Upper lobe of left lung (tissue), 6 donors: ENCODE data around the gene UCN2. TPM values are rescaled to one million over a fixed set of nuclear protein-coding genes. Genes with fewer than 3 reads are reported as not detected.
"Not testable (repeated sequence)": the region's sequence is repeated elsewhere in the genome, so short reads cannot be mapped to it uniquely, and the experiment has no call there.

Source experiments
- ATAC-seq, 2 donors: fragments of 200-7000 bp; cut with Tn5 transposase; one replicate each; pipeline ENCODE4 v1.9.1; 2022; ENCODE audit warnings: mild to moderate bottlenecking in 2 of 2, moderate library complexity in 2 of 2; ENCODE audit not compliant: low FRiP score in 2 of 2
- DNase-seq, 2 donors: peaks; one replicate each; pipeline ENCODE4 v3.0.0-alpha.2; 2019 to 2020
- H3K27ac ChIP-seq, 4 donors: fragments of 200-600 bp; sonication (generic); one replicate each; pipeline ENCODE4 v1.5.1; 2016 to 2019
- H3K27me3 ChIP-seq, 4 donors: fragments of 200-600 bp; sonication (generic); one replicate each; pipeline ENCODE4 v1.5.1; 2017 to 2019
- H3K36me3 ChIP-seq, 4 donors: fragments of 200-600 bp; sonication (generic); one replicate each; pipeline ENCODE4 v1.5.1; 2016 to 2019
- H3K4me1 ChIP-seq, 4 donors: fragments of 200-600 bp; sonication (generic); one replicate each; pipeline ENCODE4 v1.5.1; 2018 to 2019
- H3K4me3 ChIP-seq, 4 donors: fragments of 200-600 bp; sonication (generic); one replicate each; pipeline ENCODE4 v1.5.1; 2017 to 2019; ENCODE audit warnings: mild to moderate bottlenecking in 2 of 4, moderate library complexity in 1 of 4
- H3K9me3 ChIP-seq, 4 donors: fragments of 200-600 bp; sonication (generic); one replicate each; pipeline ENCODE4 v1.5.1; 2018 to 2019
- EP300 ChIP-seq, 4 donors: sonication (generic); formaldehyde crosslinking; IDR thresholded peaks; one replicate each; pipeline ENCODE4 v1.5.1; 2017; ENCODE audit warnings: antibody characterized with exemption in 4 of 4, control low read depth in 2 of 4
- POLR2A ChIP-seq, 4 donors: fragments of 450-650 bp; IDR thresholded peaks; one replicate each; pipeline ENCODE4 v1.5.1; 2016 to 2017; ENCODE audit warnings: antibody characterized with exemption in 4 of 4, mild to moderate bottlenecking in 2 of 4
- POLR2AphosphoS5 ChIP-seq, 2 donors: sonication (generic); formaldehyde crosslinking; IDR thresholded peaks; one replicate each; pipeline ENCODE4 v1.5.1; 2017; ENCODE audit warnings: antibody characterized with exemption in 2 of 2
- WGBS, 2 donors: methylation state at CpG; one replicate each; pipeline ENCODE4 v1.1.5; 2017 to 2018; 5-methylcytosine and 5-hydroxymethylcytosine counted together
- total RNA-seq, 6 donors: library from RNA; depleted of rRNA in 4 of 6; stranded (reverse); fragments of >200 nt in 4 of 6; gene quantifications; one replicate each; pipeline versions ENCODE4 v1.1.0 to v1.2.1, GENCODE V29; 2016 to 2021
- TF ChIP-seq, protein P1 (sequence below), 6 experiments: fragments of 450-650 bp in 4 of 6; fragments of 200-600 bp in 2 of 6; sonication (generic) in 2 of 6; IDR thresholded peaks; one replicate each; pipeline ENCODE4 v1.5.1; 2016 to 2019; ENCODE audit warnings: antibody characterized with exemption in 6 of 6
- donor health status: DM: no; HTN: no; CAD: no; lungs with moderate emphysema.
- donor health status: DM: no; HTN: yes; CAD: no; lungs with severe emphysema.

Gene UCN2
- total RNA-seq, 6 donors from 2014 or later: not detected

DNA sequence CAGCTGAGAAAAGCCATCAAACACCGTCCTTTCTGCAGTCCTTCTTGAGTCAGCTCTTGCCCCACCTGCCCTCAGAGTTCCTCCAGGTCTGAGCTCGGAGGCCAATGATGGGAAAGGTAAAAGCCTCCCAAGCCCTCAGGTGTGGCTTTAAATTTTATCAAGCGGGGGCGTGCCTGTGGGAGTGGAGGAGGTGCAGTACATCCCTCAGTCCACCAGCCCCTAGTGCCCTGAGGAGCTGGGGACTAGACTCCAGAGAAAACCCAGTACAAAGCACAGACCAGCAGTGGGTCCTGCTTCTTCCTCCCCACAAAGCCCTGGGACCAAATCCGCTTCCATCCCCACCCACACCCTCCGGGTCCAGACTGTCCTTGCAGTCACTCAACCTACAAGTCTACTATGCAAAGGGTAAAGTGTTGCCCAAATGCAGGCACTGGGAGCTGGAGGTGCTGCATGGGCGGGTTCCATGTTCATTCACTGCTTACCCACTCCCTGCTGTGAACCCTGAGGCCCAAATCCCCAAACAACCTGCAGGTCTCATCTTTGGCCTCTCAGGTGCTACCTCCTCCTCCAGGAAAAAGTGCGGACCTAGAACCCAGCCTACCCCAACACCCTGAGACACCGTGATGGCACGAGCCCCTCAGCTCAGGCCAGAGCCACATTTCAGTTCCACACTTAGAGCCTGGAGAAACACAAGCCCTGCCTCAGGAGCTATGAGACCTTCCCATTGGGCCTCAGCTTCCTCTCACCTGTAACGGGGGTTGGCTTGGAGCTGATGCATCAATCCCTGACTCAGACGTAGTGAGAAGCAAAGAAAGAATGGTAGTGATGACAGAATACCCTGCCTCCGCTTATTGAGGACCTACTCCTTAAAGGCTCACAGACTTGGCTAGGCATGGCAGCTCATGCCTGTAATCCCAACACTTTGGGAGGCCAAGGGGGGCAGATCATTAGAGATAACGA is 9.4 kb downstream of the UCN2 start:
- Histone ChIP-seq H3K27me3 (no peaks in the 10 kb centered on the region), H3K4me3 (no peak overlapping the region), H3K4me1 (peaks cover 18 to 47% (median 30%) of the 10 kb centered on the region in 4 donors), H3K9me3 (no peaks in the 10 kb centered on the region), H3K36me3 (no peaks in the 10 kb centered on the region), H3K27ac (peak overlapping the region in 3 of 4 donors; percentile 24 to 58 (median 26))
- WGBS, 2 donors: 84 to 94% methylated on average over 6 to 14 of the region's 14 CpGs
- ATAC-seq (no peak), DNase-seq (no peak)
- TF ChIP-seq POLR2AphosphoS5 (IDR thresholded peaks at IDR 0.05) (no peak), EP300 (IDR thresholded peaks at IDR 0.05) (no peak), POLR2A (IDR thresholded peaks at IDR 0.05) (no peak)
- TF ChIP-seq, protein P1, sequence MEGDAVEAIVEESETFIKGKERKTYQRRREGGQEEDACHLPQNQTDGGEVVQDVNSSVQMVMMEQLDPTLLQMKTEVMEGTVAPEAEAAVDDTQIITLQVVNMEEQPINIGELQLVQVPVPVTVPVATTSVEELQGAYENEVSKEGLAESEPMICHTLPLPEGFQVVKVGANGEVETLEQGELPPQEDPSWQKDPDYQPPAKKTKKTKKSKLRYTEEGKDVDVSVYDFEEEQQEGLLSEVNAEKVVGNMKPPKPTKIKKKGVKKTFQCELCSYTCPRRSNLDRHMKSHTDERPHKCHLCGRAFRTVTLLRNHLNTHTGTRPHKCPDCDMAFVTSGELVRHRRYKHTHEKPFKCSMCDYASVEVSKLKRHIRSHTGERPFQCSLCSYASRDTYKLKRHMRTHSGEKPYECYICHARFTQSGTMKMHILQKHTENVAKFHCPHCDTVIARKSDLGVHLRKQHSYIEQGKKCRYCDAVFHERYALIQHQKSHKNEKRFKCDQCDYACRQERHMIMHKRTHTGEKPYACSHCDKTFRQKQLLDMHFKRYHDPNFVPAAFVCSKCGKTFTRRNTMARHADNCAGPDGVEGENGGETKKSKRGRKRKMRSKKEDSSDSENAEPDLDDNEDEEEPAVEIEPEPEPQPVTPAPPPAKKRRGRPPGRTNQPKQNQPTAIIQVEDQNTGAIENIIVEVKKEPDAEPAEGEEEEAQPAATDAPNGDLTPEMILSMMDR (IDR thresholded peaks at IDR 0.05): no peak

DNA sequence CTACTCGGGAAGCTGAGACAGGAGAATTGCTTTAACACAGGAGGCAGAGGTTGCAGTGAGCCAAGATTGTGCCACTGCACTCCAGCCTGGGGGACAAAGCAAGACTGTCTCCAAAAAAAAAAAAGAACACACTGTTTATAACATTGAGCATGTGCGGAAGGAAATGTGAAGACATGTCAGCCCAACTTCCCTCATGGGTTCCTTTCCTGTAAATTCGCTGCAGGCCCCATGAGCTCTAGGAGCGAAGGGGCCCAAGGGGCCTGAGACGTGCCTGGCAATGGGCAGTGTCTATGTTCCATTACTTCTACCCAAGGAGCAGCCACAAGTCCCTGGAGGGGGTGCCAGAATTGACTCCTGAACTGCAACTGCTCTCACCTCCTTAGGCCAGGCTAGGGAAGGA is 10.2 kb downstream of the UCN2 start:
- Histone ChIP-seq H3K9me3 (no peaks in the 10 kb centered on the region), H3K27ac (peak overlapping the region; percentile 21 to 58 (median 25)), H3K4me3 (no peak overlapping the region), H3K27me3 (no peaks in the 10 kb centered on the region), H3K36me3 (no peaks in the 10 kb centered on the region), H3K4me1 (peaks cover 21 to 46% (median 26%) of the 10 kb centered on the region in 4 donors)
- no peak for ATAC-seq
- 70 to 84% methylated on average over 5 of the region's 5 CpGs for WGBS, 2 donors
- no peak for DNase-seq
- TF ChIP-seq EP300 (IDR thresholded peaks at IDR 0.05) (no peak), POLR2A (IDR thresholded peaks at IDR 0.05) (no peak), POLR2AphosphoS5 (IDR thresholded peaks at IDR 0.05) (no peak)
- TF ChIP-seq, protein P1 (IDR thresholded peaks at IDR 0.05): no peak

DNA sequence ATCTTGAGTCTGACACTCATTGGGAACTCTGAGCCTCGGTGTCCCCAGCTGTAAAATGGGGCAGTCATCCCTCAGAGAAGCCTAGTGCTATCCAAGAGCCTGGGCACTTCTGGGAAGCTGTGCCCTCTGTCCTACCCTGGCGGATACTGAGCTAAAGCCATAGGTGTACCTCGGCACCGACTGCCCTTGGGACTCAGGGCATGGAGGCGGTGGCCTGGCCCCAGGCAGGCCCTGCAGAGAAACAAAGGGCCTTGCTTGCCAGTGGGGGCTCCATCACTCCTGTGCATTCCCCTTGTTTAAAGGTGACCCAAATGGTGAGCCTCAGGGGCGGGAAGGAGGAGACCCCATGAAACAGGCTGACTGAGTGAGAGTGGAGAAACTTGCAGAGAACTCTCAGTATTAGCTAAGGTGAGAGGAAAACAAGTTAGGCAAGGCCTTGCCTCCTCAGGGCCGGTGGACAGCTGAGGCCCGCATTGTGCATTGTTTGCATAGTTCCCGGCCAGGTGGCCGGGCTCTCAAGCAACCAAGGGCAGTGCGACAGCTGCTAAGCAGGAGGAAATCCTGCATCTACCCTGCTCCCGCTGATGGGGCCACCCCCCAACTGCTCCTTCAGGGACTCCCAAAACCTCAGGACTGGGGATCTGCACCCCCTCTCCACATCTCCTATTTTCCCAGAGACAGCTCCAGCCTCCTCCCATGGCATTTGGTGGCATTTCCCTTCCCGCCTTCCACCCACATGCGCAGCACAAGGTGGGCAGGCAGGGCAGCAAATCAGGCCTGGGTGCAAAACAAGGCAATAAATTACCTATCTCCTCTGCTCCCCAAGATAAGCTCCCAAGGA is 11.2 kb downstream of the UCN2 start:
- Histone ChIP-seq H3K4me3 (no peak overlapping the region), H3K4me1 (peaks cover 15 to 37% (median 17%) of the 10 kb centered on the region in 4 donors), H3K27me3 (no peaks in the 10 kb centered on the region), H3K9me3 (no peaks in the 10 kb centered on the region), H3K27ac (peak overlapping the region in 2 of 4 donors; percentile 26 to 34), H3K36me3 (peaks cover 0 to 7% (median 0%) of the 10 kb centered on the region in 4 donors)
- 76 to 77% methylated on average over 5 to 14 of the region's 14 CpGs for WGBS, 2 donors
- no peak for DNase-seq
- TF ChIP-seq, protein P1 (IDR thresholded peaks at IDR 0.05): no peak
- TF ChIP-seq POLR2AphosphoS5 (IDR thresholded peaks at IDR 0.05) (no peak), EP300 (IDR thresholded peaks at IDR 0.05) (no peak), POLR2A (IDR thresholded peaks at IDR 0.05) (no peak)
- no peak for ATAC-seq

DNA sequence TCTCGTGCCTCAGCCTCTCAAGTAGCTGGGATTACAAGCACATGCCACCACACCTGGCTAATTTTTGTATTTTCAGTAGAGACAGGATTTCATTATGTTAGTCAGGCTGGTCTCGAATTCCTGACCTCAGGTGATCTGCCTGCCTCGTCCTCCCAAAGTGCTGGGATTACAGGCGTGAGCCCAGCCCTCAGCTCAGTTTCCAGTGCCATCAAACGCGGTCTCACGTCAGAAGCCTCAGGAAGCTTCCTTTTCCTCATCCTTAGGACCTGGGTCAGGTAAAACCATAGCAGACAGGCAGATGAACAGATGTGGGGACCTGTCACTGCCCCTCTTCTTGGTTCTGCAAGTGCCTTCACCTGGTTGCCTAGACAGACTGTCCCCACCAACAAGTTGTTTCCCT is 11.9 kb downstream of the UCN2 start:
- H3K9me3 ChIP-seq, ATAC-seq, DNase-seq, H3K27ac ChIP-seq, H3K4me3 ChIP-seq, H3K27me3 ChIP-seq: not testable (repeated sequence)
- Histone ChIP-seq H3K4me1 (peaks cover 12 to 33% (median 15%) of the 10 kb centered on the region in 4 donors), H3K36me3 (peaks cover 0 to 11% (median under 1%) of the 10 kb centered on the region in 4 donors)
- 88 to 93% methylated on average over 7 of the region's 7 CpGs for WGBS, 2 donors
